ENCODE data around the gene RRP9. TPM values are rescaled to one million over a fixed set of nuclear protein-coding genes. Genes with fewer than 3 reads are reported as not detected.

Gene RRP9
- polyA plus RNA-seq, 1 donor from 2014 or later, result 26.8 TPM

DNA sequence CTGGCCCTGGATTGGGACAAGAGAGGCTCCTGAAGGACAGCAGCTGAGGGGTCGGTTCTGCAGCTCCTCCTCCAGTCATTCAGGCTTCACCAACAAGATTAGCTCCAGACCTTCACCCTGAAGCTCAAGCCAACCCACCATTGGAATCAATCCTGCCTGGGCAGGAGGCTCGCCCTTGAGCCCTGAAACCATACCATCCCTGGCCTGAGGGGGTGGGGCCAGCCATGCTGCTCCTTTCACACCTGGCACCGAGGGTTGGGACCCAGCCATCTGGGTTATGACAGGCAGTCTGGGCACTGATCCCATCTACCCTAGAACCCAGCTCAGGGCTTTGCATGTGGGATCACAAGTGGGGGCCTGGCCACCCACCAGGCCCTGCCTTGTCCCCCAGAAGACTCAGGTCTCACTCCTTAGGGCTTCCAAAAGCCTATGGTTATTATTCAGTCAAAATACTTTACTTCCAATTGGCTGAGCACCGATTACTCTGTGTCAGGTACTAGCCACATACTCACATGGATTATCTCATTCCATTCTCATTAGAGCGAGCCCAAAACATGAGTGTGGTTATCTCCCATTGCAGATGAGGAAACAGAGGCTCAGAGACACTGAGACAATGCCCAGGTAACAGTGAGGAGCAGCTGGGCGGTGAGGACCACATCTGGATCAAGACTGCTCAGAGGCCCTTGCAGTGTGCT, 29.0 kb upstream of the RRP9 start:
- Histone ChIP-seq H3K9me2 (ENCODE audit: insufficient read depth, low read length) (no peaks in the 10 kb centered on the region), H3K9me3 (ENCODE audit: low read length) (no peaks in the 10 kb centered on the region), H3K4me2 (ENCODE audit: low read length) (no peak overlapping the region), H3K79me2 (replicated peaks; ENCODE audit: insufficient read depth, low read length) (peaks cover 14% of the 10 kb centered on the region), H3K27me3 (ENCODE audit: insufficient read depth, low read depth, low read length) (no peaks in the 10 kb centered on the region), H3K36me3 (ENCODE audit: insufficient read depth, low read length) (no peaks in the 10 kb centered on the region), H3K27ac (ENCODE audit: low read length) (no peak overlapping the region), H3K9ac (ENCODE audit: low read length) (no peak overlapping the region), H3F3A (ENCODE audit: insufficient read depth, low read length, poor library complexity, severe bottlenecking) (no peaks in the 10 kb centered on the region), H4K20me1 (ENCODE audit: insufficient read depth) (no peaks in the 10 kb centered on the region), H2AFZ (ENCODE audit: low read depth, low read length) (no peak overlapping the region), H3K4me3 (ENCODE audit: low read length) (no peak overlapping the region)
- TF ChIP-seq, protein P1, sequence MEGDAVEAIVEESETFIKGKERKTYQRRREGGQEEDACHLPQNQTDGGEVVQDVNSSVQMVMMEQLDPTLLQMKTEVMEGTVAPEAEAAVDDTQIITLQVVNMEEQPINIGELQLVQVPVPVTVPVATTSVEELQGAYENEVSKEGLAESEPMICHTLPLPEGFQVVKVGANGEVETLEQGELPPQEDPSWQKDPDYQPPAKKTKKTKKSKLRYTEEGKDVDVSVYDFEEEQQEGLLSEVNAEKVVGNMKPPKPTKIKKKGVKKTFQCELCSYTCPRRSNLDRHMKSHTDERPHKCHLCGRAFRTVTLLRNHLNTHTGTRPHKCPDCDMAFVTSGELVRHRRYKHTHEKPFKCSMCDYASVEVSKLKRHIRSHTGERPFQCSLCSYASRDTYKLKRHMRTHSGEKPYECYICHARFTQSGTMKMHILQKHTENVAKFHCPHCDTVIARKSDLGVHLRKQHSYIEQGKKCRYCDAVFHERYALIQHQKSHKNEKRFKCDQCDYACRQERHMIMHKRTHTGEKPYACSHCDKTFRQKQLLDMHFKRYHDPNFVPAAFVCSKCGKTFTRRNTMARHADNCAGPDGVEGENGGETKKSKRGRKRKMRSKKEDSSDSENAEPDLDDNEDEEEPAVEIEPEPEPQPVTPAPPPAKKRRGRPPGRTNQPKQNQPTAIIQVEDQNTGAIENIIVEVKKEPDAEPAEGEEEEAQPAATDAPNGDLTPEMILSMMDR (IDR thresholded peaks at IDR 0.05; ENCODE audit: poor library complexity, severe bottlenecking), result no peak
- TF ChIP-seq, protein P2, sequence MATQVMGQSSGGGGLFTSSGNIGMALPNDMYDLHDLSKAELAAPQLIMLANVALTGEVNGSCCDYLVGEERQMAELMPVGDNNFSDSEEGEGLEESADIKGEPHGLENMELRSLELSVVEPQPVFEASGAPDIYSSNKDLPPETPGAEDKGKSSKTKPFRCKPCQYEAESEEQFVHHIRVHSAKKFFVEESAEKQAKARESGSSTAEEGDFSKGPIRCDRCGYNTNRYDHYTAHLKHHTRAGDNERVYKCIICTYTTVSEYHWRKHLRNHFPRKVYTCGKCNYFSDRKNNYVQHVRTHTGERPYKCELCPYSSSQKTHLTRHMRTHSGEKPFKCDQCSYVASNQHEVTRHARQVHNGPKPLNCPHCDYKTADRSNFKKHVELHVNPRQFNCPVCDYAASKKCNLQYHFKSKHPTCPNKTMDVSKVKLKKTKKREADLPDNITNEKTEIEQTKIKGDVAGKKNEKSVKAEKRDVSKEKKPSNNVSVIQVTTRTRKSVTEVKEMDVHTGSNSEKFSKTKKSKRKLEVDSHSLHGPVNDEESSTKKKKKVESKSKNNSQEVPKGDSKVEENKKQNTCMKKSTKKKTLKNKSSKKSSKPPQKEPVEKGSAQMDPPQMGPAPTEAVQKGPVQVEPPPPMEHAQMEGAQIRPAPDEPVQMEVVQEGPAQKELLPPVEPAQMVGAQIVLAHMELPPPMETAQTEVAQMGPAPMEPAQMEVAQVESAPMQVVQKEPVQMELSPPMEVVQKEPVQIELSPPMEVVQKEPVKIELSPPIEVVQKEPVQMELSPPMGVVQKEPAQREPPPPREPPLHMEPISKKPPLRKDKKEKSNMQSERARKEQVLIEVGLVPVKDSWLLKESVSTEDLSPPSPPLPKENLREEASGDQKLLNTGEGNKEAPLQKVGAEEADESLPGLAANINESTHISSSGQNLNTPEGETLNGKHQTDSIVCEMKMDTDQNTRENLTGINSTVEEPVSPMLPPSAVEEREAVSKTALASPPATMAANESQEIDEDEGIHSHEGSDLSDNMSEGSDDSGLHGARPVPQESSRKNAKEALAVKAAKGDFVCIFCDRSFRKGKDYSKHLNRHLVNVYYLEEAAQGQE (IDR thresholded peaks at IDR 0.05; ENCODE audit: borderline replicate concordance), result no peak
- TF ChIP-seq MXI1 (conservative IDR thresholded peaks at IDR 0.05; ENCODE audit: poor library complexity, severe bottlenecking) (no peak), POLR2AphosphoS5 (IDR thresholded peaks at IDR 0.05) (no peak), TAF1 (IDR thresholded peaks at IDR 0.05; ENCODE audit: low read depth) (no peak), SMC3 (conservative IDR thresholded peaks at IDR 0.05; ENCODE audit: poor library complexity) (no peak), RAD21 (conservative IDR thresholded peaks at IDR 0.05) (no peak)

DNA sequence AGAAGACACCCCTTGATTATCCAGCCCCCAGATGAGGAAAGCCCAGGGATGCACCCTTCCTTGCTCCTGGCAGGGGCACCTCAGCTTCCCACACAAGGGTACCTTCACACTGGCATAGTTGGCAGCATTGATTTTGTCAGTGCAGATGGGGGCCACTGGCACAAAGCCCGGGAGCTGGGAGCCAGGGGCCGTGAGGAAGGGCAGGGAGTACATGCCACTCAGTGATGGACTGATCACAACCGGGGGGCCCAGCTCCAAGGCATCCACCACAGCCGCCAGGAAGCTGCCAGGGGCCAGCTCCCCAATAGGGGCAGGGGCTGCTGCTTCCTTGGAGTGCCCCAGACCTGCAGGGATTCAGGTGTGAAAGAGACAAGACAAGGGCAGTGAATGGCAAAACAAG, 28.1 kb upstream of the RRP9 start:
- H3K27me3 ChIP-seq (ENCODE audit: insufficient read depth, low read depth, low read length), result no peaks in the 10 kb centered on the region
- H3K4me2 ChIP-seq (ENCODE audit: low read length), result no peak overlapping the region
- H3K9me3 ChIP-seq (ENCODE audit: low read length), result no peaks in the 10 kb centered on the region
- H4K20me1 ChIP-seq (ENCODE audit: insufficient read depth), result no peaks in the 10 kb centered on the region
- H3K27ac ChIP-seq (ENCODE audit: low read length), result no peak overlapping the region
- H3F3A ChIP-seq (ENCODE audit: insufficient read depth, low read length, poor library complexity, severe bottlenecking), result no peaks in the 10 kb centered on the region
- peaks cover 23% of the 10 kb centered on the region for H3K79me2 ChIP-seq (replicated peaks; ENCODE audit: insufficient read depth, low read length)
- no peaks in the 10 kb centered on the region for H3K36me3 ChIP-seq (ENCODE audit: insufficient read depth, low read length)
- H3K9ac ChIP-seq (ENCODE audit: low read length), result no peak overlapping the region
- no peak for TF ChIP-seq RAD21 (conservative IDR thresholded peaks at IDR 0.05)
- TF ChIP-seq, protein P2 (IDR thresholded peaks at IDR 0.05; ENCODE audit: borderline replicate concordance), result no peak
- no peak for TF ChIP-seq TAF1 (IDR thresholded peaks at IDR 0.05; ENCODE audit: low read depth)
- TF ChIP-seq EP300 (conservative IDR thresholded peaks at IDR 0.05; ENCODE audit: poor library complexity, severe bottlenecking), result no peak
- no peak for TF ChIP-seq EZH2 (IDR thresholded peaks at IDR 0.05; ENCODE audit: borderline replicate concordance, insufficient read depth, low read length, poor library complexity, severe bottlenecking)
- TF ChIP-seq, protein P1 (IDR thresholded peaks at IDR 0.05; ENCODE audit: poor library complexity, severe bottlenecking), result no peak
- no peak for TF ChIP-seq MXI1 (conservative IDR thresholded peaks at IDR 0.05; ENCODE audit: poor library complexity, severe bottlenecking)
- no peak for TF ChIP-seq SMC3 (conservative IDR thresholded peaks at IDR 0.05; ENCODE audit: poor library complexity)
- TF ChIP-seq POLR2AphosphoS5 (IDR thresholded peaks at IDR 0.05), result no peak
- H2AFZ ChIP-seq (ENCODE audit: low read depth, low read length), result no peak overlapping the region
- H3K9me2 ChIP-seq (ENCODE audit: insufficient read depth, low read length), result no peaks in the 10 kb centered on the region
- no peak overlapping the region for H3K4me3 ChIP-seq (ENCODE audit: low read length)
